Fibroblast of lung (primary cell): ENCODE results near the gene STAT4. TPM values are rescaled to one million over a fixed set of nuclear protein-coding genes. Genes with fewer than 3 reads are reported as not detected.
A peak's percentile ranks its signal among the peaks of the same experiment; 100 is the strongest.

Experiments
- DNase-seq, 2 donors: peaks; one replicate each; pipeline versions ENCODE4 v3.0.0 to v3.0.0-alpha.2; 2010; ENCODE audit warnings: low read depth in 2 of 2
- H2AFZ ChIP-seq: 2 replicates; pipeline ENCODE4 v1.5.1; 2012; ENCODE audit warnings: low read length, control low read depth, inconsistent platforms
- H3K27ac ChIP-seq: 2 replicates; pipeline ENCODE4 v1.5.1; 2011; ENCODE audit warnings: low read length, control low read depth; ENCODE audit not compliant: insufficient read depth
- H3K27me3 ChIP-seq: 2 replicates; pipeline ENCODE4 v1.5.1; 2011; ENCODE audit warnings: mild to moderate bottlenecking, low read length; ENCODE audit not compliant: control insufficient read depth, insufficient read depth
- H3K36me3 ChIP-seq: 2 replicates; pipeline ENCODE4 v1.5.1; 2011; ENCODE audit warnings: low read length; ENCODE audit not compliant: control insufficient read depth, insufficient read depth
- H3K4me1 ChIP-seq: 2 replicates; pipeline ENCODE4 v1.5.1; 2011; ENCODE audit warnings: low read length; ENCODE audit not compliant: control insufficient read depth, insufficient read depth; ENCODE audit errors: extremely low read depth
- H3K4me2 ChIP-seq: 2 replicates; pipeline ENCODE4 v1.5.1; 2011; ENCODE audit warnings: low read length, control low read depth; ENCODE audit not compliant: insufficient read depth; ENCODE audit errors: extremely low read depth
- H3K4me3 ChIP-seq, 4 experiments: fragments of 200-600 bp in 1 of 4; sonication (generic) in 1 of 4; replicated peaks in 1 of 4; 2 replicates each; pipeline ENCODE4 v1.5.1; 2011 to 2016; ENCODE audit warnings: low read length in 4 of 4, low read depth in 3 of 4, mild to moderate bottlenecking in 3 of 4, control low read depth in 2 of 4, inconsistent platforms in 1 of 4, mixed read lengths in 1 of 4; ENCODE audit not compliant: insufficient read depth in 1 of 4; ENCODE audit errors: control extremely low read depth in 1 of 4
- H3K79me2 ChIP-seq: 2 replicates; pipeline ENCODE4 v1.5.1; 2012; ENCODE audit warnings: mild to moderate bottlenecking, low read length, inconsistent platforms; ENCODE audit not compliant: control insufficient read depth, insufficient read depth
- H3K9ac ChIP-seq: 2 replicates; pipeline ENCODE4 v1.5.1; 2011; ENCODE audit warnings: mild to moderate bottlenecking, low read length, control low read depth; ENCODE audit not compliant: insufficient read depth
- H3K9me3 ChIP-seq: 2 replicates; pipeline ENCODE4 v1.5.1; 2012; ENCODE audit warnings: low read depth, low read length; ENCODE audit not compliant: control insufficient read depth, insufficient read depth
- H4K20me1 ChIP-seq: 2 replicates; pipeline ENCODE4 v1.5.1; 2011; ENCODE audit warnings: low read length; ENCODE audit not compliant: control insufficient read depth, insufficient read depth; ENCODE audit errors: extremely low read depth
- EZH2 ChIP-seq: IDR thresholded peaks from 2 replicates; pipeline ENCODE4 v1.5.1; 2012; ENCODE audit warnings: low read length, control low read depth, mild to moderate bottlenecking; ENCODE audit errors: missing control alignments
- polyA plus RNA-seq, 2 donors: library from polyadenylated mRNA; depleted of rRNA in 1 of 2; stranded (reverse) in 1 of 2; unstranded in 1 of 2; fragments of >200 nt; gene quantifications; 2 replicates each; pipeline ENCODE4 v1.2.1, GENCODE V29; 2011 to 2012; ENCODE audit warnings: missing spikeins in 1 of 2
- total RNA-seq: library from RNA; depleted of rRNA; stranded (reverse); fragments of >200 nt; gene quantifications from 2 replicates; pipeline ENCODE4 v1.2.1, GENCODE V29; 2014
- TF ChIP-seq, protein P1 (sequence below), 2 donors: IDR thresholded peaks in 1 of 2; conservative IDR thresholded peaks in 1 of 2; 1 replicate in 1 of 2; 2 replicates in 1 of 2; pipeline ENCODE4 v1.5.1; 2011 to 2012; ENCODE audit warnings: low read length in 2 of 2, control low read depth in 1 of 2, inconsistent platforms in 1 of 2, low read depth in 1 of 2, mild to moderate bottlenecking in 1 of 2

The STAT4 gene
- total and polyA plus RNA-seq, 2 donors (not counting 1 experiment from before 2014, with no cell fraction given): 0.66 to 1.2 TPM

DNA sequence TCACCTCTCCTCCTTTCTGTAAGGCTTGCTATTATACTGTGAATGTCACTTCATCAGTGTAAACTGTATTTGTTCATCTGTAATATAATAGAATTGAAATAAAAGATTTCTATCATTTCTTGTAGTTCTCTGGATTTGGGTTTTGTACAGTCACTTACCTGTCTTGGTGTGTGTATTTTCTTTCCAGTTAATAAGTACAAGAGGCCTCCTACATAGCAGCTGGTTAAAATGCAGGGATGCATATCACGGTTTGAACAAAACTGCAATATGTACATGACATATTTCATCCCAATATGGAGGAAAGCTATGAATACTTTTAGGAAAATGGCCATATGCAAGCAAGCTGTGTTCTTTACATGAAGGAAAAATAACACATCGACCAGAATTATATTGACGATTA is 131.4 kb downstream of the STAT4 start:
- Histone ChIP-seq H2AFZ (no peak overlapping the region), H3K4me1 (peaks cover 11% of the 10 kb centered on the region), H3K4me3 (no peak overlapping the region), H3K27ac (peak overlapping the region; percentile 98), H4K20me1 (no peaks in the 10 kb centered on the region), H3K27me3 (no peaks in the 10 kb centered on the region), H3K4me2 (no peak overlapping the region), H3K9me3 (no peaks in the 10 kb centered on the region), H3K36me3 (no peaks in the 10 kb centered on the region), H3K79me2 (no peaks in the 10 kb centered on the region), H3K9ac (no peak overlapping the region)
- TF ChIP-seq, protein P1, sequence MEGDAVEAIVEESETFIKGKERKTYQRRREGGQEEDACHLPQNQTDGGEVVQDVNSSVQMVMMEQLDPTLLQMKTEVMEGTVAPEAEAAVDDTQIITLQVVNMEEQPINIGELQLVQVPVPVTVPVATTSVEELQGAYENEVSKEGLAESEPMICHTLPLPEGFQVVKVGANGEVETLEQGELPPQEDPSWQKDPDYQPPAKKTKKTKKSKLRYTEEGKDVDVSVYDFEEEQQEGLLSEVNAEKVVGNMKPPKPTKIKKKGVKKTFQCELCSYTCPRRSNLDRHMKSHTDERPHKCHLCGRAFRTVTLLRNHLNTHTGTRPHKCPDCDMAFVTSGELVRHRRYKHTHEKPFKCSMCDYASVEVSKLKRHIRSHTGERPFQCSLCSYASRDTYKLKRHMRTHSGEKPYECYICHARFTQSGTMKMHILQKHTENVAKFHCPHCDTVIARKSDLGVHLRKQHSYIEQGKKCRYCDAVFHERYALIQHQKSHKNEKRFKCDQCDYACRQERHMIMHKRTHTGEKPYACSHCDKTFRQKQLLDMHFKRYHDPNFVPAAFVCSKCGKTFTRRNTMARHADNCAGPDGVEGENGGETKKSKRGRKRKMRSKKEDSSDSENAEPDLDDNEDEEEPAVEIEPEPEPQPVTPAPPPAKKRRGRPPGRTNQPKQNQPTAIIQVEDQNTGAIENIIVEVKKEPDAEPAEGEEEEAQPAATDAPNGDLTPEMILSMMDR (conservative IDR thresholded peaks at IDR 0.05 in 1 of 2, IDR thresholded peaks at IDR 0.05 in 1 of 2; ENCODE audit: low read depth in 1 of 2, low read length in 2 of 2): no peak
- TF ChIP-seq EZH2: no peak
- DNase-seq: no peak

DNA sequence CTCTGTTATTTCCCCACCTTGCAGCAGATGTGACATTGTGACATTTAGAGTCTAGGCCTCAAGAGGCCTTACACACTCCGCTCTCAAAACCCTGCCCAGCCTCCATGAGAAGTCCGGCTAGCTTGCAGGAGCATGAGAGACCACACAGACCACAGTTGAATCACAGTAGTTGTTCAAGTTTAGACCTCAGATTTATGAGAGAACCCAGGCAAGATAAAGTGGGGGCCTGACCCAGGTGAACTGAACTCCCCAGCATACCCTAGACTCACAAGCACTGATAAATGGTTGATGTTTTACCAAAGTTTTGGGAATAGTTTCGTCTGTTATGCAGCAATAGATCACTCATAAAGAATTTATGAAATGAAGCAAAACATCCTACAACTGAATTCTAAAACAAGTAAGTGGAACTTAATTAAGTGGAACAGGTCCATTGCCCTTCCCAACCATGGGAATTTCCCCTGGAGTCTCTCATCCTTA is 132.1 kb downstream of the STAT4 start:
- Histone ChIP-seq H3K4me2 (no peak overlapping the region), H3K36me3 (no peaks in the 10 kb centered on the region), H3K79me2 (peaks cover 2% of the 10 kb centered on the region), H3K27me3 (no peaks in the 10 kb centered on the region), H3K4me3 (no peak overlapping the region), H3K27ac (no peak overlapping the region), H3K9me3 (no peaks in the 10 kb centered on the region), H3K9ac (no peak overlapping the region), H3K4me1 (peaks cover 12% of the 10 kb centered on the region), H2AFZ (no peak overlapping the region), H4K20me1 (no peaks in the 10 kb centered on the region)
- no peak for DNase-seq
- TF ChIP-seq EZH2: no peak
- TF ChIP-seq, protein P1 (conservative IDR thresholded peaks at IDR 0.05 in 1 of 2, IDR thresholded peaks at IDR 0.05 in 1 of 2; ENCODE audit: low read depth in 1 of 2, low read length in 2 of 2): no peak

DNA sequence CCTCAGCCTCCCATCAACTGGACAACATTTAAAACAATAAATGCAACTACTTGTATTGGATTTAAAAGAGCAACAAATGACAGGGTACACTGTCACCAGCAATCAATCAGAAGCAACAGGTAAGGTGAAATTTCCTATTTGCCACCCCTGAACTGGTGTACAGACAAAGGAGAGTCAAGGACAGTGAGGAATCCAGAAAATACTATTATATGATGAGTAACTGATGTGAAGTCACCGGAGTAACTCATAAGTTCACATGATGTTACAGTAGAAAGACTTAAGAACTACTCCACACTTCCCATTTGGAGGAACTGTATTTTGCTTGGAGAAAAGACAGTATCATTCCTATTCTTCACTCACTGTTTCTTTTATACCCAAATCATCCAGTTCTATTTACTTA is 132.7 kb downstream of the STAT4 start:
- Histone ChIP-seq H2AFZ (no peak overlapping the region), H3K4me2 (no peak overlapping the region), H3K27me3 (no peaks in the 10 kb centered on the region), H3K4me1 (peaks cover 12% of the 10 kb centered on the region), H3K9ac (no peak overlapping the region), H3K4me3 (no peak overlapping the region), H3K9me3 (no peaks in the 10 kb centered on the region), H3K79me2 (peaks cover 9% of the 10 kb centered on the region), H3K27ac (no peak overlapping the region), H4K20me1 (no peaks in the 10 kb centered on the region), H3K36me3 (no peaks in the 10 kb centered on the region)
- no peak for DNase-seq
- TF ChIP-seq EZH2: no peak
- TF ChIP-seq, protein P1 (conservative IDR thresholded peaks at IDR 0.05 in 1 of 2, IDR thresholded peaks at IDR 0.05 in 1 of 2; ENCODE audit: low read depth in 1 of 2, low read length in 2 of 2): no peak
